ENCODE results near the gene WSB2.

- TF ChIP-seq, protein P1, sequence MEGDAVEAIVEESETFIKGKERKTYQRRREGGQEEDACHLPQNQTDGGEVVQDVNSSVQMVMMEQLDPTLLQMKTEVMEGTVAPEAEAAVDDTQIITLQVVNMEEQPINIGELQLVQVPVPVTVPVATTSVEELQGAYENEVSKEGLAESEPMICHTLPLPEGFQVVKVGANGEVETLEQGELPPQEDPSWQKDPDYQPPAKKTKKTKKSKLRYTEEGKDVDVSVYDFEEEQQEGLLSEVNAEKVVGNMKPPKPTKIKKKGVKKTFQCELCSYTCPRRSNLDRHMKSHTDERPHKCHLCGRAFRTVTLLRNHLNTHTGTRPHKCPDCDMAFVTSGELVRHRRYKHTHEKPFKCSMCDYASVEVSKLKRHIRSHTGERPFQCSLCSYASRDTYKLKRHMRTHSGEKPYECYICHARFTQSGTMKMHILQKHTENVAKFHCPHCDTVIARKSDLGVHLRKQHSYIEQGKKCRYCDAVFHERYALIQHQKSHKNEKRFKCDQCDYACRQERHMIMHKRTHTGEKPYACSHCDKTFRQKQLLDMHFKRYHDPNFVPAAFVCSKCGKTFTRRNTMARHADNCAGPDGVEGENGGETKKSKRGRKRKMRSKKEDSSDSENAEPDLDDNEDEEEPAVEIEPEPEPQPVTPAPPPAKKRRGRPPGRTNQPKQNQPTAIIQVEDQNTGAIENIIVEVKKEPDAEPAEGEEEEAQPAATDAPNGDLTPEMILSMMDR (IDR thresholded peaks at IDR 0.05), result no peak
- TF ChIP-seq POLR2A (IDR thresholded peaks at IDR 0.05), result no peak
These were observed 47.7 kb downstream of the WSB2 start for GRCh38 chr12:118013283-118013682.

All from uterus (tissue), 2 donors.